OCI-LY7 (cell line): Measurements from ENCODE around the gene NAP1L4. TPM values are rescaled to one million over a fixed set of nuclear protein-coding genes. Genes with fewer than 3 reads are reported as not detected.

Source experiments
- BruUV-seq: library from RNA; stranded (reverse); fragments of 400-500 nt; replicated peaks from 2 replicates; lab custom pipeline; 2021; lab: Mats Ljungman, UMichigan
- CTCF ChIA-PET: fragments of 300-600 bp; sonication (Branson Sonifier 250); formaldehyde crosslinking; loops from one replicate; lab custom pipeline; 2022; ENCODE audit warnings: antibody characterized with exemption; ENCODE audit not compliant: unreplicated experiment; lab: Charles Lee
- POLR2A ChIA-PET: fragments of 300-600 bp; sonication (Branson Sonifier 250); formaldehyde crosslinking; loops from one replicate; lab custom pipeline; 2022; ENCODE audit warnings: antibody characterized with exemption; lab: Charles Lee
- DNase-seq: peaks from one replicate; pipeline ENCODE4 v3.0.0-alpha.2; 2015; ENCODE audit warnings: low spot score
- H2AFZ ChIP-seq: fragments of 200-600 bp; sonication (generic), shearing (Covaris generic); 2 replicates; pipeline ENCODE4 v1.6.1; 2014; ENCODE audit warnings: mild to moderate bottlenecking, antibody characterized with exemption, low read length, moderate library complexity
- H3K27ac ChIP-seq: fragments of 200-600 bp; sonication (generic); 2 replicates; pipeline ENCODE4 v1.5.1; 2014; ENCODE audit warnings: mixed run types, low read depth, mild to moderate bottlenecking, moderate library complexity, low read length, inconsistent platforms; ENCODE audit not compliant: poor library complexity, severe bottlenecking
- H3K36me3 ChIP-seq: fragments of 200-600 bp; sonication (generic); 2 replicates; pipeline ENCODE4 v1.6.1; 2014; ENCODE audit warnings: mild to moderate bottlenecking, antibody characterized with exemption, low read length, moderate library complexity, mixed read lengths; ENCODE audit not compliant: insufficient read depth
- H3K4me1 ChIP-seq: fragments of 200-600 bp; sonication (generic); 2 replicates; pipeline ENCODE4 v1.5.1; 2014; ENCODE audit warnings: mild to moderate bottlenecking, low read length; ENCODE audit not compliant: insufficient read depth, poor library complexity, severe bottlenecking
- H3K4me2 ChIP-seq: fragments of 200-600 bp; sonication (generic); 2 replicates; pipeline ENCODE4 v1.6.1; 2014; ENCODE audit warnings: mild to moderate bottlenecking, low read length
- H3K4me3 ChIP-seq: fragments of 200-600 bp; sonication (generic); 2 replicates; pipeline ENCODE4 v1.5.1; 2014; ENCODE audit warnings: mild to moderate bottlenecking, low read depth, low read length; ENCODE audit not compliant: poor library complexity, severe bottlenecking
- H3K79me2 ChIP-seq: fragments of 200-600 bp; sonication (generic); 2 replicates; pipeline ENCODE4 v1.6.1; 2016; ENCODE audit warnings: low read depth, mild to moderate bottlenecking, low read length, moderate library complexity, mixed read lengths; ENCODE audit not compliant: insufficient read depth
- H3K9me2 ChIP-seq: fragments of 200-600 bp; sonication (generic); 2 replicates; pipeline ENCODE4 v1.6.1; 2016; ENCODE audit warnings: mild to moderate bottlenecking, low read length, mixed read lengths; ENCODE audit not compliant: insufficient read depth
- H3K9me3 ChIP-seq: fragments of 200-600 bp; sonication (generic); 2 replicates; pipeline ENCODE4 v1.6.1; 2014; ENCODE audit warnings: mild to moderate bottlenecking, mixed run types, low read length, mixed read lengths
- H4K20me1 ChIP-seq: fragments of 200-600 bp; sonication (generic); 2 replicates; pipeline ENCODE4 v1.6.1; 2014; ENCODE audit warnings: mild to moderate bottlenecking, antibody characterized with exemption, low read length, moderate library complexity, mixed read lengths; ENCODE audit not compliant: insufficient read depth
- CTCF ChIP-seq: fragments of 200-600 bp; sonication (generic); conservative IDR thresholded peaks from 2 replicates; pipeline ENCODE4 v1.5.1; 2014; ENCODE audit warnings: mild to moderate bottlenecking, antibody characterized with exemption, low read length, moderate library complexity, mixed read lengths
- EZH2phosphoT487 ChIP-seq: fragments of 200-600 bp; sonication (generic); IDR thresholded peaks from 2 replicates; pipeline ENCODE4 v1.6.1; 2018; ENCODE audit warnings: low read depth, borderline replicate concordance, mild to moderate bottlenecking, mixed run types, antibody characterized with exemption, low read length, moderate library complexity, mixed read lengths
- intact Hi-C: fragments of 100-400 bp; cut with micrococcal nuclease; formaldehyde crosslinking; loops from one replicate; pipeline ENCODE4 v1.10.0; 2022; ENCODE audit not compliant: unreplicated experiment
- total RNA-seq, 2 experiments: library from RNA; depleted of rRNA in 1 of 2; stranded (reverse); fragments of >200 nt in 1 of 2; shearing (Covaris generic) in 1 of 2; gene quantifications; 2 replicates each; pipeline ENCODE4 v1.2.3, GENCODE V29; 2014 to 2022

The NAP1L4 gene
- total RNA-seq, 2 experiments from 2014 or later: 152 to 183 TPM

DNA sequence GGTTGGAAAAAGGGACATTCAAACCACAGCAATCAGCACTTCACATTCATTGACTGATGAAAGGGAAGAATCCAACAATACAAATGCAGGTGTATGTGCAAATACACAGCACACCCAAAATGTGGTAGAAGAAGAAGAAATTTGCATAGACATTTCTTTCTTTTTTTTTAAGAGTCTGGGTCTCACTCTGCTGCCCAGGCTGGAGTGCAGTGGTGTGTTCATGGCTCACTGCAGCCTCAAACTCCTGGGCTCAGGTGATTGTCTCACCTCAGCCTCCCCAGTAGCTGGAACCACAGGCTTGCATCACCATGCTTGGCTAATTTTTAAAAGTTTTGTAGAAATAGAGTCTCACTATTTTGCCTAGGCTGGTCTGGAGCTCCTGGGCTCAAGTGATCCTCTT is 43.2 kb upstream of the NAP1L4 start:
- H2AFZ ChIP-seq: no peak overlapping the region
- H3K9me3 ChIP-seq: no peaks in the 10 kb centered on the region
- no peak overlapping the region for H3K4me3 ChIP-seq
- BruUV-seq: no TSS peak
- H3K79me2 ChIP-seq: no peaks in the 10 kb centered on the region
- peaks cover 24% of the 10 kb centered on the region for H3K4me1 ChIP-seq
- DNase-seq: no peak
- ChIA-PET CTCF (no interaction called here), POLR2A (interaction anchor here (1.8 kb wide), 1 partner anchor 20 kb away, joined by 3 read pairs; no protein-coding TSS in a partner anchor)
- no peaks in the 10 kb centered on the region for H3K9me2 ChIP-seq
- intact Hi-C loops: no loop called here
- H3K27ac ChIP-seq: no peak overlapping the region
- TF ChIP-seq EZH2phosphoT487: no peak
- no peak for TF ChIP-seq CTCF
- H4K20me1 ChIP-seq: no peaks in the 10 kb centered on the region
- H3K4me2 ChIP-seq: no peak overlapping the region
- H3K36me3 ChIP-seq: peaks cover 72% of the 10 kb centered on the region

DNA sequence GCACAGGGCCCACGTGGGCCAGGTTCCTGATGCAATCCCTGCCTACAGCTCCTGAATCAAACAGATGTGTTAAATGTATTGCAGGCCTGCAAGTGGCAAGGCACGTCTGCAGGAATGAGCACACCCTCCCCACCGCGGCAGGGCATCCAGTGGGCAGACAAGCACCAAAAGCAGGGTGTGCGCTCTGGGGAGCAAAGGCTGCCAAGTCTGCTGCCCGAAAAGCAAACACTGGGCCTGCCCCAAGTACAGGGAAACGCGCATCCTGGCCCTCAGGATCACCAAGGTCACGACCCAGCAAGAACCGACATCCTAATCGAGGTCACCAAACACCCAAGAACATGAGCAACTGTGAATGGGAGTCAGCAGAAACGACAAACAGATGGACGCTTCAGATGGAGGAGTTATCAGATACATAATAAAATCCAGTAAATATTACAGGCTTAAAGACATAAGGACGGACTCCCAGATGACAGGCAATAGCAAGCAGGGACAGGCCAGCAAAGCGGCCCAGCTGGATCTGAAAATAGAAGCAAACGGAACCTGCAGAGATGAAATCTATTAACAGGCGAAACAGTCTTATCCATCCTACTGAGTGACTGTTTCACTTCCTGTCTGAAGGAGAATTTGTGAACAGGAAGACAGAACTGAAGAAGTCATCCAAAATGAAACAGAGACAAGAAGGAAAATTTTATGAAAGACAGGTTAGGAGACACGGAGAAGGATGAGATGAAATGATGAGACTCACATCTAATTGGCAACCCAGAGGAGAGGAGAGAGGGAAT is 38.4 kb upstream of the NAP1L4 start:
- no peak overlapping the region for H3K4me2 ChIP-seq
- intact Hi-C loops: no loop called here
- peaks cover 7% of the 10 kb centered on the region for H3K4me1 ChIP-seq
- no peak for DNase-seq
- CTCF ChIA-PET: no interaction called here
- H3K9me2 ChIP-seq: no peaks in the 10 kb centered on the region
- H3K4me3 ChIP-seq: no peak overlapping the region
- no peak overlapping the region for H3K27ac ChIP-seq
- no peaks in the 10 kb centered on the region for H4K20me1 ChIP-seq
- no TSS peak for BruUV-seq
- H3K9me3 ChIP-seq: no peaks in the 10 kb centered on the region
- peaks cover 63% of the 10 kb centered on the region for H3K36me3 ChIP-seq
- no peaks in the 10 kb centered on the region for H3K79me2 ChIP-seq
- TF ChIP-seq EZH2phosphoT487 (no peak), CTCF (no peak)
- POLR2A ChIA-PET: no interaction called here
- H2AFZ ChIP-seq: no peak overlapping the region

DNA sequence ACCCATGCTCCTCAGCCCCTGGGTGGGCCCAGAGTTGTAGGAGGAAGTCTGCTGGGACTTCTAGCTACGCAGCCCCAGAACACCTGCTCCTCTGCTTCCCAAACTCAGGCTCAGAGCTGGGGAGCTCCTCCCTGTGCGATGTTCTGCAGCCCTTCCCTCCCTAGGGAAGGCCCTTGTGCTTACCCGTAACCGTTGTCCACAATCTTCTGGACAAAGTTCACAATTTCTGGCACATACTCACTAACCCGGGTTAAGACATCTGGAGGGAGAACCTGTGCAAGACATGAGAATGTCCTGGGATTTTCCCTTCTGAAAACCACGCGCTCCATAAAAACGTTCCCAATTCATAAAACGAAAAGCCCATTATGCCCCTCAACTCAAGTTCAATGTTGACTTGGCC is 36.7 kb upstream of the NAP1L4 start:
- Histone ChIP-seq H3K27ac (no peak overlapping the region), H3K79me2 (no peaks in the 10 kb centered on the region), H3K9me3 (no peaks in the 10 kb centered on the region), H3K4me3 (no peak overlapping the region), H4K20me1 (no peaks in the 10 kb centered on the region), H3K4me1 (no peaks in the 10 kb centered on the region), H2AFZ (no peak overlapping the region), H3K4me2 (no peak overlapping the region), H3K36me3 (peaks cover 64% of the 10 kb centered on the region), H3K9me2 (no peaks in the 10 kb centered on the region)
- ChIA-PET CTCF (no interaction called here), POLR2A (no interaction called here)
- no TSS peak for BruUV-seq
- TF ChIP-seq EZH2phosphoT487 (no peak), CTCF (no peak)
- DNase-seq: no peak
- intact Hi-C loops: no loop called here
